Uterus (tissue), 4 donors: Measurements from ENCODE around the gene KNSTRN. TPM values are rescaled to one million over a fixed set of nuclear protein-coding genes. Genes with fewer than 3 reads are reported as not detected.

Experiments used
- DNase-seq, 2 donors: peaks; one replicate each; pipeline ENCODE4 v3.0.0-alpha.2; 2019 to 2020
- H3K27ac ChIP-seq, 2 donors: fragments of 200-600 bp; sonication (generic); 1 replicate in 1 of 2; 2 replicates in 1 of 2; pipeline ENCODE4 v1.5.1; 2016 to 2018
- H3K27me3 ChIP-seq, 2 donors: fragments of 200-600 bp; sonication (generic); one replicate each; pipeline ENCODE4 v1.5.1; 2018 to 2019; ENCODE audit warnings: control low read depth in 1 of 2
- H3K36me3 ChIP-seq, 2 donors: fragments of 200-600 bp; sonication (generic); one replicate each; pipeline ENCODE4 v1.5.1; 2019; ENCODE audit warnings: control low read depth in 1 of 2
- H3K4me1 ChIP-seq, 2 donors: fragments of 200-600 bp; sonication (generic); one replicate each; pipeline ENCODE4 v1.5.1; 2018 to 2019; ENCODE audit warnings: control low read depth in 1 of 2
- H3K4me3 ChIP-seq, 2 donors: fragments of 200-600 bp; sonication (generic); 1 replicate in 1 of 2; 2 replicates in 1 of 2; pipeline ENCODE4 v1.5.1; 2018 to 2019; ENCODE audit warnings: mild to moderate bottlenecking in 1 of 2
- H3K9me3 ChIP-seq, 2 donors: fragments of 200-600 bp; sonication (generic); one replicate each; pipeline ENCODE4 v1.5.1; 2019; ENCODE audit warnings: control low read depth in 1 of 2
- POLR2A ChIP-seq, 2 donors: fragments of 450-650 bp; IDR thresholded peaks; one replicate each; pipeline ENCODE4 v1.6.1; 2016; ENCODE audit warnings: antibody characterized with exemption in 2 of 2, mild to moderate bottlenecking in 1 of 2, moderate library complexity in 1 of 2
- intact Hi-C: fragments of 100-400 bp; cut with DNase I; formaldehyde crosslinking; loops from one replicate; pipeline ENCODE4 v1.15.1; 2023; ENCODE audit warnings: low total_unique reads
- total RNA-seq, 4 donors: library from RNA; depleted of rRNA in 3 of 4; stranded (reverse); fragments of >200 nt in 3 of 4; gene quantifications; one replicate each; pipeline versions ENCODE4 v1.1.0 to v1.2.4, GENCODE V29; 2014 to 2023
- TF ChIP-seq, protein P1 (sequence below), 4 experiments: fragments of 200-600 bp in 2 of 4; fragments of 450-650 bp in 2 of 4; sonication (generic) in 2 of 4; IDR thresholded peaks; one replicate each; pipeline ENCODE4 v1.5.1; 2016 to 2019; ENCODE audit warnings: antibody characterized with exemption in 4 of 4, mild to moderate bottlenecking in 2 of 4, moderate library complexity in 1 of 4
- donor health status: DM: yes; HTN: yes; CAD: no.

The KNSTRN gene
- total RNA-seq, 4 donors from 2014 or later = 2.1 to 23.5 (median 9.7) TPM

DNA sequence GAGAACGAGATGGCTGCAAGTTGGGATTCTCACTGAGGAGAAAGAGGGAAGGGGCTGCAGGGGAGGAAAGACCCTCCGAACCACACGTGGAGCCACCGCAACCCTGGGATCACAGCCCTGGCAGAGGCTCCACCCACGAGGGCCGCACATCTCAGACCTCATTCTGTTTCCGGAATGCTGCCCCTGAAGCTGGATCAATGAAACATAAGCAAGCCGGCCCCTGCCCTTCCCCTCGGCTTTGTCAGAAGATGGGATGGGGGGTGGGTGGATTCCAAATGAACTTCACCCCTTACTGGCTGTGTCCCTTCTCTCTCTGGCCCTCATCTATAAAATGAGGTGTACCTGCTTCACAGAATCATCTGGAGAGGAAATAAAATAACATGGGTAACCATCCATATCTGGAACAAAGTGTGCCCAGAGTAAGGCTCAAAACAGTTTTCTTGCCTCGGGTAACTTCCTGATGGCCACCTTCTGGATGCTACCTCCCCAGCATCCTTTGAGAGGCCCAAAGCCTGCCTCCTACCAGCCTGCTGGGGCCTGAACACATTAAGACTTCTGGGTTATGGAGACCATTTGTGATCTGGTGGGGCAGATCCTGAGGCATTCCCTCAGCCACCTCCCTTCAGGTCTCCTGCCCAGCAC lies 37.2 kb upstream of the KNSTRN start:
- Histone ChIP-seq H3K27me3 (no peaks in the 10 kb centered on the region), H3K9me3 (no peaks in the 10 kb centered on the region), H3K4me3 (no peak overlapping the region), H3K36me3 (no peaks in the 10 kb centered on the region), H3K4me1 (peaks cover 0 to 3% of the 10 kb centered on the region in 2 donors), H3K27ac (no peak overlapping the region)
- TF ChIP-seq, protein P1, sequence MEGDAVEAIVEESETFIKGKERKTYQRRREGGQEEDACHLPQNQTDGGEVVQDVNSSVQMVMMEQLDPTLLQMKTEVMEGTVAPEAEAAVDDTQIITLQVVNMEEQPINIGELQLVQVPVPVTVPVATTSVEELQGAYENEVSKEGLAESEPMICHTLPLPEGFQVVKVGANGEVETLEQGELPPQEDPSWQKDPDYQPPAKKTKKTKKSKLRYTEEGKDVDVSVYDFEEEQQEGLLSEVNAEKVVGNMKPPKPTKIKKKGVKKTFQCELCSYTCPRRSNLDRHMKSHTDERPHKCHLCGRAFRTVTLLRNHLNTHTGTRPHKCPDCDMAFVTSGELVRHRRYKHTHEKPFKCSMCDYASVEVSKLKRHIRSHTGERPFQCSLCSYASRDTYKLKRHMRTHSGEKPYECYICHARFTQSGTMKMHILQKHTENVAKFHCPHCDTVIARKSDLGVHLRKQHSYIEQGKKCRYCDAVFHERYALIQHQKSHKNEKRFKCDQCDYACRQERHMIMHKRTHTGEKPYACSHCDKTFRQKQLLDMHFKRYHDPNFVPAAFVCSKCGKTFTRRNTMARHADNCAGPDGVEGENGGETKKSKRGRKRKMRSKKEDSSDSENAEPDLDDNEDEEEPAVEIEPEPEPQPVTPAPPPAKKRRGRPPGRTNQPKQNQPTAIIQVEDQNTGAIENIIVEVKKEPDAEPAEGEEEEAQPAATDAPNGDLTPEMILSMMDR (IDR thresholded peaks at IDR 0.05) = no peak
- no peak for TF ChIP-seq POLR2A (IDR thresholded peaks at IDR 0.05)
- intact Hi-C loops = loop anchor here (10.0 kb wide), 1 partner anchor 61 kb away; the partner anchor contains the start of gene ANKRD63
- no peak for DNase-seq

DNA sequence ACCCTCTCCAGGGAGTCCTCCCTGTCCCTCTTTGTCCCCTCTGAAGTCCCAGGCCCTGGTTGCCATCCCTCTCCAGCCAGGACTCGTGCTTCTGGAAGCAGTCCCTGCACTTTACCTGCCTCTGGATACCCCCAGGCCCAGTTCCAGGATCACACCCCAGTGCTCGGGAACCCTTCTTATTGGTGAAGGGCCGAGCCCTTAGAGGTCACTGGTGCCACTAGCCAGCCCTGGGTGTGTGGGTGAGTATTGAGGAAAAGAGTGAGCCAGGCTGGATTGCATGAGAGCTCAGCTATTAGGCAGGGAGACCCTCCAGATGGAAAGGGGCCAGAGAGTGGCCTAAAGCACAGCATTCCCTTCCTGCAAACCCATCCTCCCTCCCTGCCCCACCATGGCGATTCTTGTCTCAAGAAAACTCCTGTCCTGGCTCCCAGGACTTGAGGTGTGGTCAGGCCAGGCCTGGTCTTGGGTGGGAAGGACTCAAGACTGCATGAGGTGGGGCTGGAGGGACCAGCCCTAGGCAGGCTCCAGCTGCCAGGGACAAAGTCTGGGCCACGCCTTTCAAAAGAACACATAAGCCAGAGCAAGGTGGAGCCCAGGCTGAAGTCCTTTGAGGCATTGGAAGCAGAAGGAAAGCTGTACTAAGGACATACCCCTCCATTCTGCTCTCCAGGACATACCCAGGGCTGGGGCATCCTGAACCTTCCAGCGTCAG lies 36.5 kb upstream of the KNSTRN start:
- no peak for DNase-seq
- Histone ChIP-seq H3K27me3 (no peaks in the 10 kb centered on the region), H3K4me3 (no peak overlapping the region), H3K9me3 (no peaks in the 10 kb centered on the region), H3K36me3 (no peaks in the 10 kb centered on the region), H3K27ac (no peak overlapping the region), H3K4me1 (peaks cover 0 to 2% of the 10 kb centered on the region in 2 donors)
- no peak for TF ChIP-seq POLR2A (IDR thresholded peaks at IDR 0.05)
- TF ChIP-seq, protein P1 (IDR thresholded peaks at IDR 0.05) = no peak
- intact Hi-C loops = loop anchor here (10.0 kb wide), 1 partner anchor 61 kb away; the partner anchor contains the start of gene ANKRD63

DNA sequence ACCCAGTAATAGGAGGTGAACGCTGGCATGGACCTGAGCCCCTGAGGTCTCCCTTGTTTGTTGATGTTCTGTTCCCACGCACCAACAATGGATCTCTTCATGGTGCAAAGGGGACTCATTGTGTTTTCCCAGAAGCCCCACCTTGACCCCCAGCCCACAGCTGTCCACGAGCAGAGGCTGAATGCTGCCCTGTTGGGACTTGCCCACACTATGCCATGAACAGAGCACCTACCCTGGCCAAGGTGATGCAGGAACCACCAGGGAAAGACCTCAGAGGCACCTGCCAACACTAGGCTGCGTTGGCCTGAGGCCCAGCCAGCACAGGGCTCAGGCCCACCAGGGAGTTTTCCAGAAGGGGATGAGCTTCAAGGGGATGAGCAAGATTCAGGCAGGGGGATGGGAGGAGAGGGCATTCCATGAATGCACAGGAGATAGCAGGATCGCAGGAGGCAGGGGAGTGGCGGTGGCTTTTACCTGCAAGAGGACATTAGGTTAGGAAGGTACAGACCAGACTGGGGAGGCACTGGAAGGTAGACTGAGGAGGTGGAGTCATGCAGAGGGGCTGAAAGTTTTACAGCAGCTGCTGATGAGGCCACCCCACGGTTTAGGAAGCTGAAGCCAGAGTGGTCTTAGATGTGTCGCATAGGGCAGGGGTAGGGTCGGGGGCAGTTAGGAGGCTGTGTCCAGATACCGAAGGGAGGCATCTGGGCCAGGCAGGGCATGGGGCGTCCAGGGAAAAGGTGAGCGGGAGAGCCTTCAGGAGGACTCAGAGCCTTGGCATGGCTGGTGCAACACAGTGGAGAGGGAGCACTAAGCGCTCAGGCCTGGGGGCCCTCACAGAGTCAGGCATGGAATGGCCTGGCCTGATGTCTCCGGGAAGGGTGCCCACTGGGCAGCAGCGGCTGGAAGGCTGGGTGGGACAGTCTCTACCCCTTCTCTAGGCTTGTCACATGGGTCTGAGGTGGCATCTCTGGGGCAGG lies 35.7 kb upstream of the KNSTRN start:
- Histone ChIP-seq H3K27me3 (no peaks in the 10 kb centered on the region), H3K4me3 (no peak overlapping the region), H3K9me3 (no peaks in the 10 kb centered on the region), H3K27ac (no peak overlapping the region), H3K4me1 (no peaks in the 10 kb centered on the region), H3K36me3 (no peaks in the 10 kb centered on the region)
- intact Hi-C loops = loop anchor here (10.0 kb wide), 1 partner anchor 62 kb away; the partner anchor contains the start of gene ANKRD63
- DNase-seq = no peak
- TF ChIP-seq, protein P1 (IDR thresholded peaks at IDR 0.05) = no peak
- TF ChIP-seq POLR2A (IDR thresholded peaks at IDR 0.05) = no peak

DNA sequence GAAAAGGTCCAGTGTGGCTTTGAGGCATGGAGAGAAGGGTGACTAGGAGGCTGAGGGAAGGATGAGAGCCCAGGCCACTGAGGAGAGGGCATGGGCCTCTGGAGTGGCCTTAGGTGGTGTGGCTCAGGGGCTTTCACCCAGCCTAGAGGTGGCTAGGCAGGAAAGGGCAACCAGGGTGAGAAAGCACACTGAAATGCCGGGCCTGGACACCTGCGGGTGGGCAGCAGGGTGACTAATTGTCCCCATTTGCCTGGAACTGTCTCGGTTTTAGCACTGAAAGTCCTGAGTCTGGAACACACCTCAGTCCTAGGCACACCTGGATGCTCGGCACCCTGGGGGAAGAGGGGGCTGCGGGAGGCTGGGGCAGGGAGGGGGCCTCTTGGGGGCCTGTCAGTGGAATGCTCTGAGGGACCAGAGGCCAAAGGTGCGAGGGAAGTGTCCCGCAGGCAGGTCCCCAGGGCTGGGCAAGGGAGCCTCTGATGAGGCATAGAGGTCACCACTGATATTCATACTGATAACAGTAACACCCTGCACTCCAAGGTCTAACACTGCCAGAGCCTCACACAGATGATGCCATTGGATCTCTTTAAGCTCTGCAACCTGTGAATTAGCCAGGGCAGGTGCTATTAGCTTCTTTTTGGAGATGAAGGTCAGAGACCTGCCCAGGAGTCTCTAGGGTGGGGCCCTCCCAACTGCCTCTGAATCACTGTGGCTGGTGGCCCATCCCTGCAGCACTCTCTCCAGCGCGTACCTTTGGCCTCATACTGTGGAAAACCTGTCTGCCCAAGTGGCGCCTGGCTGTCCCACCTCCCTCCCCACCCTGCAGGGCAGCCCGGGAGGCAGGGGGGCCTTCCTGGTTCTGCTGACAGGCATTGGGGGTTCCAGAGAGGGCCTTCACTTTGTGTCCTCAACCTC lies 34.7 kb upstream of the KNSTRN start:
- Histone ChIP-seq H3K4me3 (no peak overlapping the region), H3K36me3 (no peaks in the 10 kb centered on the region), H3K27ac (no peak overlapping the region), H3K27me3 (no peaks in the 10 kb centered on the region), H3K9me3 (no peaks in the 10 kb centered on the region), H3K4me1 (no peaks in the 10 kb centered on the region)
- TF ChIP-seq POLR2A (IDR thresholded peaks at IDR 0.05) = no peak
- TF ChIP-seq, protein P1 (IDR thresholded peaks at IDR 0.05) = no peak
- intact Hi-C loops = loop anchor here (10.0 kb wide), 1 partner anchor 63 kb away; the partner anchor contains the start of gene ANKRD63
- no peak for DNase-seq
